Activated CD8-positive, alpha-beta memory T cell treated with anti-CD3 and anti-CD28 coated beads, Interleukin-2, amount 10 ng/mL, durations not matched to agents 7 days and 5 days (primary cell): Measurements from ENCODE around the gene DCTN1. TPM values are rescaled to one million over a fixed set of nuclear protein-coding genes. Genes with fewer than 3 reads are reported as not detected.

ENCODE experiments used
- ATAC-seq: fragments of 150-1000 bp; cut with Tn5 transposase; one replicate; pipeline ENCODE4 v1.10.0; 2021; ENCODE audit warnings: moderate library complexity
- CTCF ChIA-PET: fragments of 350-600 bp; sonication (Branson Sonifier 250); formaldehyde crosslinking; loops from one replicate; lab custom pipeline; 2021; ENCODE audit warnings: antibody characterized with exemption; lab: Charles Lee
- DNase-seq: peaks from one replicate; pipeline ENCODE4 v3.0.0-alpha.2; 2020
- H3K27ac Mint-ChIP-seq: one replicate; pipeline ENCODE4 v1.8.0; 2021; ENCODE audit warnings: mild to moderate bottlenecking, mixed read lengths
- H3K27me3 Mint-ChIP-seq: one replicate; pipeline ENCODE4 v1.8.0; 2021; ENCODE audit warnings: mixed read lengths
- H3K36me3 Mint-ChIP-seq: one replicate; pipeline ENCODE4 v1.8.0; 2021; ENCODE audit warnings: mild to moderate bottlenecking, mixed read lengths
- H3K4me1 Mint-ChIP-seq: one replicate; pipeline ENCODE4 v1.8.0; 2021; ENCODE audit warnings: mixed read lengths
- H3K4me3 Mint-ChIP-seq: one replicate; pipeline ENCODE4 v1.8.0; 2021; ENCODE audit warnings: mild to moderate bottlenecking, moderate library complexity, mixed read lengths
- H3K9me3 Mint-ChIP-seq: one replicate; pipeline ENCODE4 v1.8.0; 2022; ENCODE audit warnings: low read depth, mixed read lengths
- total RNA-seq, 2 experiments: library from RNA; stranded (reverse); gene quantifications; one replicate each; pipeline ENCODE4 v1.2.3, GENCODE V29; 2021

The DCTN1 gene
- total RNA-seq, 2 experiments from 2014 or later = 98.3 to 108 TPM

DNA sequence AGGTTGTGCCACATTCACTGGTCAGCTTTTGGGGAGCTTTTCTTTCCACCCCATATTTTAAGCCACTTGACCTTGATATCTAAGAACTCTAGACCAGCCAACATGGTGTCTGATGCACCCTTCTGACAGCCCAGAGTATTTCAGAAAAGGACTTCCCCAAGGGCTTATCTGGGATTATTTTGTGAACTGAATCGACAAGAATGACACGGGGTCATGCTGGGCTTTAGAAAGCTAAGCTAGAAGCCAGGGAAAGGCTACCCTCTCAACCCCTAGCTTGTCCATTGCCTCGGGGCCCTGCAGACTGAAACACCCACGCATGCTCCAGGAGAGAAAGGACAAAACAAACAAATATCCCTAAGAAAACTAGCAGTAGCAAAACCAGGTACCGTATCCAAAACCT lies 52.9 kb downstream of the DCTN1 start:
- DNase-seq (no peak), ATAC-seq (no peak)
- H3K4me1 Mint-ChIP-seq = peaks cover 6% of the 10 kb centered on the region
- H3K4me3 Mint-ChIP-seq = no peak overlapping the region
- CTCF ChIA-PET = interaction anchor here (1.5 kb wide), 1 partner anchor 77 kb away, joined by 3 read pairs; no protein-coding TSS in a partner anchor
- no peak overlapping the region for H3K27ac Mint-ChIP-seq
- H3K36me3 Mint-ChIP-seq = no peaks in the 10 kb centered on the region
- no peaks in the 10 kb centered on the region for H3K9me3 Mint-ChIP-seq
- no peaks in the 10 kb centered on the region for H3K27me3 Mint-ChIP-seq

DNA sequence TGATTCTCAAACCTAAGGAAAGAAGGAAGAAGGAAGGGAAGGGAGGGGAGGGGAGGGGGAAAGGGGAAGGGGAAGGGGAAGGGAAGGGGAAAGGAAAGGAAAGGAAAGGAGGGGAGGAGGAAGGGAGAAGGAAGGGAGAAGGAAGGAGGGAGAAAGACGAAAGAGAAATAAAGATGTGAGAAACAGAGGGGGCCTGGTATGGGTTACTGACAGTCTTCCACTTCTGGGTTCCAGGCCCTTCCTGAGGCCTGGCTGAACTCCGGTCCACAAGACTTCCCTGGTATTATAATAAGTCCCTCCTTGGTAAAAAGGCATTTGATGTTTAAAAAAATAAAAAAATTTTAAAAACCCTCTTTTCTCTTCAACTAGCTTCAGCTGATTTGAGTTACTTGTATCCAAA lies 54.3 kb downstream of the DCTN1 start:
- no peaks in the 10 kb centered on the region for H3K27me3 Mint-ChIP-seq
- CTCF ChIA-PET = interaction anchor here (1.0 kb wide), 1 partner anchor 9 kb away, joined by 8 read pairs; no protein-coding TSS in a partner anchor

DNA sequence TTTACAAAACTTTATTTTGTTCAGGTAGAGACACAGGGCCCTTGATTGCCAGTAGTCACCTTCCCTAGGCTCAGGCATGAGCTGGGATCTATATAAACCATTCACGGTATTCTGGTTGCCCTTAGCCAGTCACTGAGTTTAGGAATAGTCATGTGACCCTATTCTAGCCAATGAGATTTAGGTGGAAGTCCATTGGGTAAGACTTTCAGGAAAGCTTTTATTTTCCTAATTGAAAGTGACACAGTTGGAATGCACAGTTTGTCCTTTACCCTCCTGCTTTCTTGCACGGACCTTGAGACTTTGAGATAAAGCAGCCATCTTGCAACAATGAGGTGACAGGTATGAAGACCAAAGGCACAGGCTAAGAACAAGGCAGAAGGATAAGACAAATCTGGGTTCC lies 58.4 kb downstream of the DCTN1 start:
- DNase-seq (no peak), ATAC-seq (no peak)
- H3K27ac Mint-ChIP-seq = no peak overlapping the region
- H3K36me3 Mint-ChIP-seq = no peaks in the 10 kb centered on the region
- CTCF ChIA-PET = interaction anchor here (0.8 to 1.2 kb wide), 2 partner anchors 13 to 18 kb away, joined by 3 to 7 read pairs; no protein-coding TSS in a partner anchor
- no peak overlapping the region for H3K4me3 Mint-ChIP-seq
- H3K9me3 Mint-ChIP-seq = no peaks in the 10 kb centered on the region
- H3K27me3 Mint-ChIP-seq = no peaks in the 10 kb centered on the region
- no peaks in the 10 kb centered on the region for H3K4me1 Mint-ChIP-seq

More for the DNA sequence above, 54.3 kb downstream of the DCTN1 start:
- no peaks in the 10 kb centered on the region for H3K36me3 Mint-ChIP-seq
- H3K9me3 Mint-ChIP-seq = no peaks in the 10 kb centered on the region
- no peak overlapping the region for H3K27ac Mint-ChIP-seq
- H3K4me3 Mint-ChIP-seq = no peak overlapping the region
- DNase-seq (no peak), ATAC-seq (no peak)
- H3K4me1 Mint-ChIP-seq = peaks cover 6% of the 10 kb centered on the region

DNA sequence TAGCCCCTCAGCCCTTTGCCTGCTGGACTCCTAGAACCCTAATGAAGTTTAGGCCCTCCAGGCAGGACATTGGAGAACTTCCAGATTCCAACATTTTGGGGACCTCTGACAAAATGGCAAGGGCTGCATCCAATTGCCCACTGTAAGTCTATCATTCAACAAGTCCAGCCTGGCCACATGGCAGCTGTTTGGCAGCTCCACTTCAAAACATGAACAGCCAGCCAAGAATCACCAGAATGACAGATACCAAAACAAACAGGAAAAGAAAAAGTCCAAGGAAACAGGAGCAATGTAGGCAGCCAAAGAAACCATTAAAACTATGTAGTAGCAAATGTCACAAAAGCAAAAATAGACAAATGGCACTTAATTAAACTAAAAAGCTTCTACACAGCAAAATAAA lies 62.4 kb downstream of the DCTN1 start:
- no peak for DNase-seq
- no peak overlapping the region for H3K4me3 Mint-ChIP-seq
- H3K4me1 Mint-ChIP-seq = no peaks in the 10 kb centered on the region
- no peaks in the 10 kb centered on the region for H3K36me3 Mint-ChIP-seq
- no peak overlapping the region for H3K27ac Mint-ChIP-seq
- CTCF ChIA-PET = interaction anchor here (0.9 kb wide), 1 partner anchor 17 kb away, joined by 3 read pairs; no protein-coding TSS in a partner anchor
- peaks cover 3% of the 10 kb centered on the region for H3K27me3 Mint-ChIP-seq
- ATAC-seq = no peak
- H3K9me3 Mint-ChIP-seq = no peaks in the 10 kb centered on the region

- H3K9me3 Mint-ChIP-seq = no peaks in the 10 kb centered on the region
- H3K36me3 Mint-ChIP-seq = no peaks in the 10 kb centered on the region
- no peak overlapping the region for H3K27ac Mint-ChIP-seq
- H3K4me1 Mint-ChIP-seq = no peaks in the 10 kb centered on the region
- peaks cover 3% of the 10 kb centered on the region for H3K27me3 Mint-ChIP-seq
- CTCF ChIA-PET = interaction anchor here (1.3 kb wide), 1 partner anchor 67 kb away, joined by 6 read pairs; no protein-coding TSS in a partner anchor
- H3K4me3 Mint-ChIP-seq = no peak overlapping the region
- DNase-seq (no peak), ATAC-seq (no peak)
These were observed 63.4 kb downstream of the DCTN1 start for GRCh38 chr2:74316627-74317295.

DNA sequence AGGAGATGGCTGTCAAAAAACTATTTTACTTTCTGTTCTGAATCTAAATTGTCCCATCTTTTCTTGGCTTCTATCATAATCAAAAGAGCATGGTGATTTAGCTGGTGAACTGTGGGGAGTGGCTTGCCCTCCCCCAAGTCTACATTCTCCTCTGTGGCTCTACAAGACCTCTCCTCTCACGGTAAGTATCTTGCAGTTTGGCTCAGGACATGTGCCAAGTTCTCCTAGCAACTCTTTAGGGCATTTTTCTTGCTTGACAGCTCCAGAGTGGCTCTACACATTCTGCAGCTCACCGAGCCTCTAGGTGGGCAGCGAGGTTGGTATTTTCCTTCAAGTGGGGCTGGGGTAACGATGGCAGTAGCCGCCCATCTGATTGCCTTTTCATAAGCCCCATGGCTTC lies 66.0 kb downstream of the DCTN1 start:
- no peak for ATAC-seq
- Mint-ChIP-seq H3K36me3 (no peaks in the 10 kb centered on the region), H3K9me3 (no peaks in the 10 kb centered on the region), H3K27ac (no peak overlapping the region), H3K27me3 (peaks cover 3% of the 10 kb centered on the region), H3K4me1 (no peaks in the 10 kb centered on the region), H3K4me3 (no peak overlapping the region)
- CTCF ChIA-PET = interaction anchor here (1.4 kb wide), 1 partner anchor 21 kb away, joined by 6 read pairs; no protein-coding TSS in a partner anchor
- DNase-seq = no peak

- Mint-ChIP-seq H3K27ac (no peak overlapping the region), H3K9me3 (no peaks in the 10 kb centered on the region), H3K27me3 (peaks cover 3% of the 10 kb centered on the region), H3K36me3 (no peaks in the 10 kb centered on the region), H3K4me3 (no peak overlapping the region), H3K4me1 (no peaks in the 10 kb centered on the region)
- CTCF ChIA-PET = no interaction called here
- no peak for ATAC-seq
- no peak for DNase-seq
These were observed 66.6 kb downstream of the DCTN1 start for GRCh38 chr2:74313497-74313896.

DNA sequence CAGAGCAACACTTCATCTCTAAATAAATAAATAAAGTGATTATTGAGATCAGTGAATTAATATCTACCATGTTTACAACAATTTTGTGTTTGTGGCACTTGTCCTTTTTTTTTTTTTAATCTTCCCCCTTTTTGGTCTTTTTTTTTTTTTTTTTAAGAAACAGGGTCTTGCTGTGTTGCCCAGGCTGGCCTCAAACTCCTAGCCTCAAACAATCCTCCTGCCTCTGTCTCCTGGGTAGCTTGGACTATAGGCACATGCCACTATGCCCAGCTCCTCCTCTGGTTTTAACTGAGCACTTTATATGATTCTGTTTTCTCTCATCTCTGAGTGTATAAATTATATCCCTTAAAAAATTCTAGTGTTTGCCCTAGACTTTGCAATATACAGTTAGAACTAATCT lies 67.2 kb downstream of the DCTN1 start:
- Mint-ChIP-seq H3K4me3 (no peak overlapping the region), H3K4me1 (no peaks in the 10 kb centered on the region), H3K27ac (no peak overlapping the region), H3K27me3 (peaks cover 3% of the 10 kb centered on the region), H3K36me3 (no peaks in the 10 kb centered on the region), H3K9me3 (no peaks in the 10 kb centered on the region)
- ATAC-seq (no peak), DNase-seq (no peak)
- CTCF ChIA-PET = no interaction called here

Other genes with a start within 250 kb of the DCTN1 start
- gene BOLA3, start 232.4 kb downstream of the DCTN1 start, total RNA-seq = 10 to 100 TPM; 69.5 to 76.1 TPM
- gene MOB1A, start 201.4 kb downstream of the DCTN1 start, total RNA-seq = 100 to 1,000 TPM; 183 to 220 TPM
- gene MTHFD2, start 181.7 kb downstream of the DCTN1 start, total RNA-seq = 100 to 1,000 TPM; 215 to 293 TPM
- gene SLC4A5, start 36.9 kb downstream of the DCTN1 start, total RNA-seq = 1 to 10 TPM in 1 of 2 experiments, under 1 TPM in 1; 0.42 to 2.6 TPM
- 1 to 10 TPM in 1 of 2 experiments, under 1 TPM in 1; 0.93 to 1.8 TPM for gene C2orf81, start 41.3 kb upstream of the DCTN1 start, total RNA-seq
- gene WDR54, start 41.4 kb upstream of the DCTN1 start, total RNA-seq = 10 to 100 TPM; 82.7 to 84.0 TPM
- gene RTKN, start 61.6 kb upstream of the DCTN1 start, total RNA-seq = 1 to 10 TPM in 1 of 2 experiments, under 1 TPM in 1; 0.50 to 1.9 TPM
- 10 to 100 TPM; 31.1 to 39.5 TPM for gene INO80B, start 74.8 kb upstream of the DCTN1 start, total RNA-seq
- gene WBP1, start 78.1 kb upstream of the DCTN1 start, total RNA-seq = 10 to 100 TPM; 40.5 to 46.8 TPM
- gene MOGS, start 85.1 kb upstream of the DCTN1 start, total RNA-seq = 10 to 100 TPM; 60.4 to 78.2 TPM
- 100 to 1,000 TPM in 1 of 2 experiments, 10 to 100 TPM in 1; 93.9 to 111 TPM for gene MRPL53, start 92.4 kb upstream of the DCTN1 start, total RNA-seq
- 10 to 100 TPM; 26.5 to 29.5 TPM for gene CCDC142, start 102.7 kb upstream of the DCTN1 start, total RNA-seq
- gene TTC31, start 102.8 kb upstream of the DCTN1 start, total RNA-seq = 10 to 100 TPM; 39.4 to 48.8 TPM
- gene LBX2, start 119.3 kb upstream of the DCTN1 start, total RNA-seq = 1 to 10 TPM; 1.3 to 2.4 TPM
- gene PCGF1, start 127.4 kb upstream of the DCTN1 start, total RNA-seq = 10 to 100 TPM; 15.5 to 34.0 TPM
- 1 to 10 TPM in 1 of 2 experiments, under 1 TPM in 1; 0.82 to 1.3 TPM for gene TLX2, start 134.1 kb upstream of the DCTN1 start, total RNA-seq
- gene DQX1, start 145.9 kb upstream of the DCTN1 start, total RNA-seq = under 1 TPM; 0.38 to 0.94 TPM
- 100 to 1,000 TPM; 140 to 158 TPM for gene AUP1, start 149.4 kb upstream of the DCTN1 start, total RNA-seq
- gene HTRA2, start 149.6 kb upstream of the DCTN1 start, total RNA-seq = 10 to 100 TPM; 52.2 to 87.2 TPM
- 1 to 10 TPM in 1 of 2 experiments, under 1 TPM in 1; 0.76 to 1.8 TPM for gene LOXL3, start 173.6 kb upstream of the DCTN1 start, total RNA-seq
- gene DOK1, start 174.4 kb upstream of the DCTN1 start, total RNA-seq = 10 to 100 TPM; 47.1 to 52.1 TPM